GM23248 (cell line): ENCODE measurements around the gene SMTN.

Experiments used
- EZH2 ChIP-seq: fragments of 200-600 bp; sonication (generic); IDR thresholded peaks from 2 replicates; pipeline ENCODE4 v1.6.1; 2018; ENCODE audit warnings: antibody characterized with exemption, mild to moderate bottlenecking; ENCODE audit not compliant: insufficient read depth, poor library complexity, severe bottlenecking
- EZH2phosphoT487 ChIP-seq: fragments of 200-600 bp; sonication (generic); IDR thresholded peaks from 2 replicates; pipeline ENCODE4 v1.6.1; 2018; ENCODE audit warnings: antibody characterized with exemption, moderate library complexity, mild to moderate bottlenecking, low read depth; ENCODE audit not compliant: insufficient read depth

DNA sequence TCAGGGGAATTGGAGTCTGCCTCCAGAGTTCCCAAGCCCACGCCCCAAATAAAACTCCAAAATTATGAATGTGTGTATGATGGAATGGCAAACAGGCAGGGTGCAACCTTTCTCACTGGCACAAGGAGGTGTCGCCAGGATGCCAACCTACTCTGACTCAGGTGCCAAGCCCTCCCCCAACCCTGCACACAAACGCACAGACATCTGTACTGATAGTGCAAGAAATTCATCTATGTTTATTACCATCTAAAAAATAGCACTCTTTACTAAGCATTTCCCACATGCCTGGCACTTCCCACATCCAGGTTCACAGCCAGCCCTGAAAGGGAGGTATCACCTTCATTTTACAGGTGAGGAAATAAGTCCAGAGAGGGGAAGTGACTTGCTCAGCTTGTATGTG is 57.9 kb downstream of the SMTN start:
- TF ChIP-seq EZH2 (no peak), EZH2phosphoT487 (no peak)
